ENCODE measurements around the gene TTC16.

TTC16 gene

GRCh38 chr9:127700594-127701255, 15.2 kb upstream of the TTC16 start:
- no peaks in the 10 kb centered on the region for H3K9me3 ChIP-seq (ENCODE audit: control insufficient read depth, low read depth, low read length)
- H3K27me3 ChIP-seq (ENCODE audit: control insufficient read depth, insufficient read depth, low read length), result no peaks in the 10 kb centered on the region
- H3K4me3 ChIP-seq (ENCODE audit: low read length), result no peak overlapping the region
- no peaks in the 10 kb centered on the region for H3K36me3 ChIP-seq (ENCODE audit: control insufficient read depth, low read depth, low read length)
- no peak overlapping the region for H3K9ac ChIP-seq (ENCODE audit: low read length)
- H3K27ac ChIP-seq (ENCODE audit: low read length), result no peak overlapping the region
- H3K4me1 ChIP-seq (ENCODE audit: control insufficient read depth, low read depth, low read length), result no peaks in the 10 kb centered on the region

DNA sequence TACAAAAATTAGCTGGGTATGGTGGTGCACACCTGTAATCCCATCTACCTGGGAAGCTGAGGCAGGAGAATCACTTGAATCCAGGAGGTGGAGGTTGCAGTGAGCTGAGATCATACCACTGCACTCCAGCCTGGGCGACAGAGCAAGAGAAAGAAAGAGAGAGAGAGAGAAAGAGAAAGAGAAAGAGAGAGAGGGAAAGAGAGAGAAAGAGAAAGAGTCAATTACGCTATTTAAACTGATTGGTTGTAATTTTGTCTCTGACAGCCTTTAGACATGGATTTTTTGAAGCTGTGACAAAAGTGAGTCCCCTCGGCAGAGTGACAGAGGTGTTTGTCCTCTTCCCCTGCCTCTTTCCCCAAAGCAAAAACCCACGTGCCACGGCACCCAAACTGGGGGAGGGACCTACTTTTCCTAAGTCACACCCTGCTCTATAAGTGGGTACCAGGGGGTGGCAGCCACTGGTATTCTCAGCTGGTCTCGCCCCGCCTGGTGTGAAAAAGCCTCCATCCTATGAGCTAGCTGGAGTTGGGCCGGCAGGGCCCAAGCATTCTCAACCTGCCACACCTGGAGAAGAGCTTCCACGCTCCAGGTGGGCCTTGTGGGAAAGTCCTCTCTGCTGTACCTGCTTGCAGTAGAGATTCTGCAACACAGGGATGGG, 12.5 kb upstream of the TTC16 start:
- no peak overlapping the region for H3K9ac ChIP-seq (ENCODE audit: low read length)
- H3K9me3 ChIP-seq (ENCODE audit: control insufficient read depth, low read depth, low read length), result no peaks in the 10 kb centered on the region
- no peak overlapping the region for H3K27ac ChIP-seq (ENCODE audit: low read length)
- H3K4me3 ChIP-seq (ENCODE audit: low read length), result no peak overlapping the region
- no peaks in the 10 kb centered on the region for H3K27me3 ChIP-seq (ENCODE audit: control insufficient read depth, insufficient read depth, low read length)
- H3K36me3 ChIP-seq (ENCODE audit: control insufficient read depth, low read depth, low read length), result no peaks in the 10 kb centered on the region
- no peaks in the 10 kb centered on the region for H3K4me1 ChIP-seq (ENCODE audit: control insufficient read depth, low read depth, low read length)

DNA sequence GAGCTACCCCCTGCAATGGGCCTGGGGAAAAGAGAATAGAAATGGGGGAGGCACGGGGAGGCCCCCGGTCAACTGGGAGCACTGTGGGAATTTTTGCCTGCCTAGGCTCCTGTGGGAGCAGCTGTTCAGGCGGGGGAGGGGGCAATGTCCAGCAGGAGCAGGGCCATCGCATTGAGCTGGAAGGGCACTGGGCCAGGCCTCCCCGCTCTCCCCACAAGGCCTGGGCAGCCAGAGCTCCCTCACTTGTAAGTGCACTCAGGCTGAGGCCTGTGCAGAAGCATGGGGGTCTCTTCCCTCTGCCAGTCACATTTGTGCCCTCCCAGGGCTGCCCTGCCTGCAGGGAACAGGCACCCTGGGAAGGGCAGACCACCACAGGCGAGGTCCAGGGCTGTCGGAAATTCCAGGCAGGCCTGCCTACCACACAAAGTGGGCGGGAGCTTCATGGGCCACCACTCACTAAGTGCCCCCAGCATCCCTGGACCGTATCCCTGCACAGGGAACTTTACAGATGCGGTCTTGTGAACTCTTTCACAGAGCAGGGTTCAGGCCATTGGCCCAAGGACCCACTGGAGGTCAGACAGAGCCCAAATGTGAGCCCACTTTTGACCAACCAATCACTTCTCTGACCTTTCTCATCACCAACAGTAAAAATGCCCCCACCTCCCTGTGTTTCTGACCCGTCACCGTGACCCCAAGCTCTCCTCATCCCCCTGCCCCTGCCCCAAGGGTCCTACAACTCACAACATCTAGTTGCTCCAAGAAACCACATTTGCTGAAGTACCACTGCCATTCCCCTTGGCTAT, 10.1 kb upstream of the TTC16 start:
- Histone ChIP-seq H3K9me3 (ENCODE audit: control insufficient read depth, low read depth, low read length) (no peaks in the 10 kb centered on the region), H3K9ac (ENCODE audit: low read length) (no peak overlapping the region), H3K27me3 (ENCODE audit: control insufficient read depth, insufficient read depth, low read length) (no peaks in the 10 kb centered on the region), H3K27ac (ENCODE audit: low read length) (no peak overlapping the region), H3K4me1 (ENCODE audit: control insufficient read depth, low read depth, low read length) (no peaks in the 10 kb centered on the region), H3K36me3 (ENCODE audit: control insufficient read depth, low read depth, low read length) (no peaks in the 10 kb centered on the region), H3K4me3 (ENCODE audit: low read length) (no peak overlapping the region)

GRCh38 chr9:127706836-127707241, 9.0 kb upstream of the TTC16 start, which contains the start of gene CFAP157:
Gene CFAP157, plus strand, starts transcription at chr9:127706988. Its CDS starts 44 bp downstream, at chr9:127707032.
- Histone ChIP-seq H3K4me1 (ENCODE audit: control insufficient read depth, low read depth, low read length) (no peaks in the 10 kb centered on the region), H3K36me3 (ENCODE audit: control insufficient read depth, low read depth, low read length) (no peaks in the 10 kb centered on the region), H3K4me3 (ENCODE audit: low read length) (no peak within 1 kb of the TSS), H3K27ac (ENCODE audit: low read length) (no peak within 1 kb of the TSS), H3K9ac (ENCODE audit: low read length) (no peak within 1 kb of the TSS), H3K27me3 (ENCODE audit: control insufficient read depth, insufficient read depth, low read length) (no peaks in the 10 kb centered on the region), H3K9me3 (ENCODE audit: control insufficient read depth, low read depth, low read length) (no peaks in the 10 kb centered on the region)

- Histone ChIP-seq H3K4me3 (ENCODE audit: low read length) (no peak overlapping the region), H3K27me3 (ENCODE audit: control insufficient read depth, insufficient read depth, low read length) (no peaks in the 10 kb centered on the region), H3K4me1 (ENCODE audit: control insufficient read depth, low read depth, low read length) (no peaks in the 10 kb centered on the region), H3K36me3 (ENCODE audit: control insufficient read depth, low read depth, low read length) (no peaks in the 10 kb centered on the region), H3K9me3 (ENCODE audit: control insufficient read depth, low read depth, low read length) (no peaks in the 10 kb centered on the region), H3K27ac (ENCODE audit: low read length) (no peak overlapping the region), H3K9ac (ENCODE audit: low read length) (no peak overlapping the region)
Observed at GRCh38 chr9:127707766-127708165, 8.1 kb upstream of the TTC16 start.

DNA sequence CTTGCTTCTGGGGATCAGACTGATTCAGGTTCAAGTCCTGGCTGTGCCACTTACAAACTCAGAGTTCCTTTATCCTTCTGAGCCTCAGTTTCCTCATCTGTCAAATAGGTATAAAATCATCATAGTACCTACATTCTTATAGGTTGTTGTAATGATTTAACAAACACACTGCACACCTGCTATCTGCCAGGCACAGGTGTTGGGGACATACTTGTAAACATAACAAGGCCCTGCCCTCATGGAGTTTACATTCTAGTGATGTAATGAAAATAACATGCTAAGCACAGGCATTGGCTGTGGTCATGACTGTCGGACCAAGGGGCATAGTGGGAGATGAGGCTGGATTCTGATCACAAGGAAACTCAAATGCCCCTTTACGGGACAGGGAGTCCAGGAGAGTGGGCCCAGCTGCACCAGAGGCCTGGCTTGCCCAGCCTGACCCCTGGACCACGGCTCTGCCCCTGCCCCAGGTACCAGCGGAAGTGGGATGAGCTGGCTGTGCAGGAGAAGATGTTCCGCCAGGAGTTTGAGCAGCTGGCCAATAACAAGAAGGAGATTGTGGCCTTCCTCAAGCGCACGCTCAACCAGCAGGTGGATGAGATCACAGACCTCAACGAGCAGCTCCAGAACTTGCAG, 6.8 kb upstream of the TTC16 start:
- no peak overlapping the region for H3K4me3 ChIP-seq (ENCODE audit: low read length)
- no peak overlapping the region for H3K27ac ChIP-seq (ENCODE audit: low read length)
- no peaks in the 10 kb centered on the region for H3K4me1 ChIP-seq (ENCODE audit: control insufficient read depth, low read depth, low read length)
- no peaks in the 10 kb centered on the region for H3K36me3 ChIP-seq (ENCODE audit: control insufficient read depth, low read depth, low read length)
- H3K9ac ChIP-seq (ENCODE audit: low read length), result no peak overlapping the region
- H3K9me3 ChIP-seq (ENCODE audit: control insufficient read depth, low read depth, low read length), result no peaks in the 10 kb centered on the region
- no peaks in the 10 kb centered on the region for H3K27me3 ChIP-seq (ENCODE audit: control insufficient read depth, insufficient read depth, low read length)

DNA sequence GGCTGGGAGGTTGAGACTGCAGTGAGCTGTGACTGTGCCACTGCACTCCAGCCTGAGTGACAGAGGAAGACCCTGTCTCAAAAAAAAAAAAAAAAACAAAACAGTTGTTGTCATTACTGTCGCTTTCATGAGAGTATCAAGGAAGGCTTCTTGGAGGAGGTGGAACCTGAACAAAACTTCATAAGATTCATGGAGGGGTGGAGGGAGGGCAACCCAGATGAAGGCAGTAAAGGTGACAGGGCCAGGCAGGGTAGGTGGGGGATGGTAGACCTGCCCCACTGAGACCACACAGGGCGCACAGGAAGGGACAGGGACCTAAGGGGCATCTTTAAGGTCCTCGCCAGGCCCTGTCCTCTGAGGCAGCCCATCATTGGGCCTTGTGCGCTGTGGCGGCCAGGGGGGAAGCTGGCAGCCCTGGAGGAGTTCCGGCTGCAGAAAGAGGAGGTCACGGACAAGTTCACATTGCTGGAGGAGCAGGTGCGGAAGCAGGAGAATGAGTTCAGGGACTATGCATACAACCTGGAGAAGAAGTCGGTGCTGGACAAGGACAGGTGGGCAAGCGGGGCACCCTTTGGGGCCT, 5.6 kb upstream of the TTC16 start:
- no peak overlapping the region for H3K4me3 ChIP-seq (ENCODE audit: low read length)
- H3K27me3 ChIP-seq (ENCODE audit: control insufficient read depth, insufficient read depth, low read length), result peaks cover 5% of the 10 kb centered on the region
- no peaks in the 10 kb centered on the region for H3K4me1 ChIP-seq (ENCODE audit: control insufficient read depth, low read depth, low read length)
- H3K36me3 ChIP-seq (ENCODE audit: control insufficient read depth, low read depth, low read length), result no peaks in the 10 kb centered on the region
- no peak overlapping the region for H3K27ac ChIP-seq (ENCODE audit: low read length)
- H3K9me3 ChIP-seq (ENCODE audit: control insufficient read depth, low read depth, low read length), result no peaks in the 10 kb centered on the region
- no peak overlapping the region for H3K9ac ChIP-seq (ENCODE audit: low read length)

DNA sequence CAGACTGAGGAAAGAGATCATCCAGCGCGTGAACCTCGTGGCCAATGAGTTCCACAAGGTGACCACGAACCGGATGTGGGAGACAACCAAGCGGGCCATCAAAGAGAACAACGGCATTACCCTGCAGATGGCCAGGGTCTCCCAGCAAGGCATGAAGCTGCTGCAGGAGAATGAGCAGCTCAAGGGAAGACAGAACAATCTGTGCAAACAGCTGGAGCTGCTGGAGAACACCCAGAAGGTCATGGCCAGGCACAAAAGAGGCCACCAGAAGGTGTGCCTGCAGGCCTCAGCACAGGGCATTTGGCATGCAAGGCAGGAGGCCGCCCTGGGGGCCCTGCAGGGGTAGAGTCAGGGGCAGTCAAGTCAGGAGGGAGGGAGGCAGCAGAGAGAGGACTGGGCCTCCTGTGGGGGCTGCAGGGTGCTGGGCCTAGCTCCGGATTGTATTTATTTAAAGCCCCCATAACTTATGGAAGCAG, 4.6 kb upstream of the TTC16 start:
- no peak overlapping the region for H3K4me3 ChIP-seq (ENCODE audit: low read length)

DNA sequence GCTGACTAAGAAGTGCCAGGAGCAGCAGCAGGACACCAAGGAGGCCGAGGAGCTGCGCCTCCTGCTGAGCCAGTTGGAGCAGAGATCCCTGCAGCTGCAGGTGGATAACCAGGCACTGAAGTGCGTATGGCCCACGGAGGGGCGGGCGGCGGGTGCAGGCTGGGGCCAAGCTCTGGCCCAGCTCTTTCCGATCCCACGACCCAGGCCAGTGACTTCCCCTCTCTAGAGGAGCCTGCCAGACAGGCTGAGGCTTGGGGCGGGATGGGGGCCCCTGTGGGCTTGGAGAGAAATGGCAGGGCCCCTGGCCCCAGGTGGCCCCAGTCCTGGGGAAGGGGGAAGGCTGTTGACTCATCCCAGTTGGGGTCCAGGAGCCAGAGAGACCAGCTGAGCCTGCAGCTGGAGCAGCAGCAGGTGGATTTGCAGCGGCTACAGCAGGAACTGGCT, 4.0 kb upstream of the TTC16 start:
- H3K4me1 ChIP-seq (ENCODE audit: control insufficient read depth, low read depth, low read length), result peaks cover 5% of the 10 kb centered on the region

More for the DNA sequence above, 4.6 kb upstream of the TTC16 start:
- no peak overlapping the region for H3K27ac ChIP-seq (ENCODE audit: low read length)
- H3K9me3 ChIP-seq (ENCODE audit: control insufficient read depth, low read depth, low read length), result no peaks in the 10 kb centered on the region
- no peaks in the 10 kb centered on the region for H3K36me3 ChIP-seq (ENCODE audit: control insufficient read depth, low read depth, low read length)
- H3K4me1 ChIP-seq (ENCODE audit: control insufficient read depth, low read depth, low read length), result peaks cover 4% of the 10 kb centered on the region
- H3K9ac ChIP-seq (ENCODE audit: low read length), result no peak overlapping the region
- H3K27me3 ChIP-seq (ENCODE audit: control insufficient read depth, insufficient read depth, low read length), result peaks cover 5% of the 10 kb centered on the region

DNA sequence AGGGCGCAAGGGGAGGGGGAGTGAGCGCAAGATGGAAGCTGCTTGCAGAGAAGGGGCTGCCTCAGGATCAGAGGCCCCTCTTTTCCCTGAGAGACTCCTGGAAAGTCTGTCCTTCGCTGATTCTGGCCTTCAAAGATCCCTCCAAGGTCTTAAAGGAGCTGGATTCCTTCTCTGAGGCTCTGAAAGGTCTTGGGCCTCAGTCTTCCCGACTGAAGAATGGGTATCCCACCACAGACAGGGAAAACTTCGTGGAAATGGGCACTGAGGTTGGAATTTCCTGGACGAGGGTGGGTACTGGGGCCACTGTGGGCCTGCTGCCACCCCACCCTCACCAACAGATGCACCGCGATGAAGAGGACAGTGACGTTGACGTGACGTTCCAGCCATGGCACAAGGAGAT, 3.5 kb upstream of the TTC16 start:
- Histone ChIP-seq H3K27ac (ENCODE audit: low read length) (no peak overlapping the region), H3K4me3 (ENCODE audit: low read length) (no peak overlapping the region), H3K27me3 (ENCODE audit: control insufficient read depth, insufficient read depth, low read length) (peaks cover 5% of the 10 kb centered on the region), H3K36me3 (ENCODE audit: control insufficient read depth, low read depth, low read length) (no peaks in the 10 kb centered on the region), H3K4me1 (ENCODE audit: control insufficient read depth, low read depth, low read length) (peaks cover 5% of the 10 kb centered on the region), H3K9ac (ENCODE audit: low read length) (no peak overlapping the region), H3K9me3 (ENCODE audit: control insufficient read depth, low read depth, low read length) (no peaks in the 10 kb centered on the region)

More for the DNA sequence above, 4.0 kb upstream of the TTC16 start:
- Histone ChIP-seq H3K9me3 (ENCODE audit: control insufficient read depth, low read depth, low read length) (no peaks in the 10 kb centered on the region), H3K9ac (ENCODE audit: low read length) (no peak overlapping the region), H3K27me3 (ENCODE audit: control insufficient read depth, insufficient read depth, low read length) (peaks cover 5% of the 10 kb centered on the region), H3K27ac (ENCODE audit: low read length) (no peak overlapping the region), H3K4me3 (ENCODE audit: low read length) (no peak overlapping the region), H3K36me3 (ENCODE audit: control insufficient read depth, low read depth, low read length) (no peaks in the 10 kb centered on the region)

DNA sequence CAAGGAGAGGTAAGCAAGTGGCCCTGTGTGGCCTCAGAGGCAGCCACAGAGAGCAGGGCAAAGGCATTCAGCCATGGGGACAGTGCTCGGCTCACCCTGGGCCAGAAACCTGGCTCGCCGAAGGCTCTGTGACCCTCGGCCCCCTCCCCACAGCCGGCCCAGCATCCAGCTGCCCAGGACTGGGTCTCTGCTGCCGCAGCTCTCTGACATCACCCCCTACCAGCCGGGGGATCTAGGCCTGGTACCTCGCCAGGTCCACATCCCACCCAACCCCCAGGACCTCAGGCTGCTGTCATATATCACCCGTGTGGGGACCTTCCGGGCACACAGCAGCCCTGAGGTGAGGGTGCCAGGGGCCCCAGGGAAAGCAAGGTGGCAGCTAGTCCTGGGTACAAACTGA, 3.0 kb upstream of the TTC16 start:
- Histone ChIP-seq H3K9me3 (ENCODE audit: control insufficient read depth, low read depth, low read length) (no peaks in the 10 kb centered on the region), H3K4me1 (ENCODE audit: control insufficient read depth, low read depth, low read length) (peaks cover 5% of the 10 kb centered on the region), H3K27ac (ENCODE audit: low read length) (no peak overlapping the region), H3K27me3 (ENCODE audit: control insufficient read depth, insufficient read depth, low read length) (peaks cover 5% of the 10 kb centered on the region), H3K4me3 (ENCODE audit: low read length) (no peak overlapping the region), H3K9ac (ENCODE audit: low read length) (no peak overlapping the region), H3K36me3 (ENCODE audit: control insufficient read depth, low read depth, low read length) (no peaks in the 10 kb centered on the region)

All from iPS-18a (cell line).